ENCODE measurements around the gene PDRG1.

Gene PDRG1

GRCh38 chr20:31954500-31954899 is 2.7 kb upstream of the PDRG1 start:
- TF ChIP-seq REST (IDR thresholded peaks at IDR 0.05; ENCODE audit: insufficient read depth in 1 of 2, low read depth in 2 of 2, low read length in 2 of 2) (no peak), TAF1 (IDR thresholded peaks at IDR 0.05; ENCODE audit: borderline replicate concordance, insufficient read depth, low read length) (no peak)

GRCh38 chr20:31953556-31954148 is 1.8 kb upstream of the PDRG1 start:
- TF ChIP-seq FOXP2 (optimal IDR thresholded peaks at IDR 0.05; ENCODE audit: borderline replicate concordance, extremely low read depth, extremely low read length, insufficient read depth) = no peak
- no peak for TF ChIP-seq SIN3A (IDR thresholded peaks at IDR 0.05; ENCODE audit: borderline replicate concordance, insufficient read depth, low read length)
- no peak for TF ChIP-seq REST (IDR thresholded peaks at IDR 0.05; ENCODE audit: insufficient read depth in 1 of 2, low read depth in 2 of 2, low read length in 2 of 2)
- no peak for TF ChIP-seq POLR2AphosphoS5 (IDR thresholded peaks at IDR 0.05; ENCODE audit: low read depth, low read length)
- no peak for TF ChIP-seq TAF1 (IDR thresholded peaks at IDR 0.05; ENCODE audit: borderline replicate concordance, insufficient read depth, low read length)

- TF ChIP-seq POLR2AphosphoS5 (IDR thresholded peaks at IDR 0.05; ENCODE audit: low read depth, low read length) = no peak
- no peak for TF ChIP-seq TAF1 (IDR thresholded peaks at IDR 0.05; ENCODE audit: borderline replicate concordance, insufficient read depth, low read length)
- no peak for TF ChIP-seq REST (IDR thresholded peaks at IDR 0.05; ENCODE audit: insufficient read depth in 1 of 2, low read depth in 2 of 2, low read length in 2 of 2)
- TF ChIP-seq SIN3A (IDR thresholded peaks at IDR 0.05; ENCODE audit: borderline replicate concordance, insufficient read depth, low read length) = no peak
- TF ChIP-seq FOXP2 (optimal IDR thresholded peaks at IDR 0.05; ENCODE audit: borderline replicate concordance, extremely low read depth, extremely low read length, insufficient read depth) = no peak
These were observed 680 bp downstream of the PDRG1 start for GRCh38 chr20:31951203-31951529.

- TF ChIP-seq REST (IDR thresholded peaks at IDR 0.05; ENCODE audit: insufficient read depth in 1 of 2, low read depth in 2 of 2, low read length in 2 of 2) (no peak), SIN3A (IDR thresholded peaks at IDR 0.05; ENCODE audit: borderline replicate concordance, insufficient read depth, low read length) (no peak), TAF1 (IDR thresholded peaks at IDR 0.05; ENCODE audit: borderline replicate concordance, insufficient read depth, low read length) (no peak), POLR2AphosphoS5 (IDR thresholded peaks at IDR 0.05; ENCODE audit: low read depth, low read length) (no peak), FOXP2 (optimal IDR thresholded peaks at IDR 0.05; ENCODE audit: borderline replicate concordance, extremely low read depth, extremely low read length, insufficient read depth) (no peak)
These were observed 1.8 kb downstream of the PDRG1 start for GRCh38 chr20:31949877-31950646.
